Putamen (tissue), 1 donor: ENCODE measurements around the gene VPS13A.
A peak's percentile ranks its signal among the peaks of the same experiment; 100 is the strongest.
"Not testable (repeated sequence)": the region's sequence is repeated elsewhere in the genome, so short reads cannot be mapped to it uniquely, and the experiment has no call there.

Experiments used
- DNase-seq: peaks from one replicate; pipeline ENCODE4 v3.0.0-alpha.2; 2016; ENCODE audit warnings: low spot score

The VPS13A gene

GRCh38 chr9:77183581-77183980, 6.2 kb downstream of the VPS13A start:
- no peak for DNase-seq

DNA sequence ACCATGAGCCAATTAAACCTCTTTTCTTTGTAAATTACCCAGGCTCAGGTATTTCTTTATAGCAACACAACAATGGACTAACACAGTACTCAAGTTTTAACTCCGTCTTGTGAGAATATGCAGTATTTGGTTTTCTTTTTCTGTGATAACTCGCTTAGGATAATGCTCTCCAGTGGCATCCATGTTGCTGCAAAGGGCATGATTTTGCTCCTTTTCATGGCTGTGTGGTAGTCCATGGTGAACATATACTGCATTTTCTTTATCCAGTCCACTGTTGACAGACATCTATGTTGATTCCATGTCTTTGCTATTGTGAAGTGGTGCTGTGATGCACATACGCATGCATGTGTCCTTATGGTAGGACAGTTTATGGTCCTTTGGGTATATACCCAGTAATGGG, 10.9 kb downstream of the VPS13A start:
- no peak for DNase-seq

DNA sequence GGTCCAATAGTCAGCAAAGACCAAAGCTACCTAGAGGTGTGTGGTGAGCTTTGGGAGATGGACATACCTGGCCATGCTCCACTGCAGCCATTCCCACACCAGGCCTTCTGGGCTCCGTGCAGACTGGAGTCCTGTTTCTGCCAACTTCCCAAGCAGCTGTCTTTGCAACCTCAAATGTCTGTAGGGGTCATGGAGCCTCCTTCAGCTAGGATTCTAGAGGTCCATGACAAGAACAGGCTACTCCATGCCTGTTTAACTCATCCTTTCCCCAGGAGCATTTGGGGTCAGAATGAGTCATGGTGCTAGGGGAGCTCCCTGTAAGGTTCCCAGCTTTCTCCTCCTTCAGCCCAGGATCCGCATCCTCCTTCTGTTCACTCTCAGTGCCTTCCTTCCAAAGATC, 17.1 kb downstream of the VPS13A start:
- no peak for DNase-seq

GRCh38 chr9:77210116-77210515, 32.8 kb downstream of the VPS13A start:
- no peak for DNase-seq

- DNase-seq = no peak
Observed at GRCh38 chr9:77211561-77211960, 34.2 kb downstream of the VPS13A start.

- DNase-seq = no peak
Observed at GRCh38 chr9:77212801-77213200, 35.5 kb downstream of the VPS13A start.

DNA sequence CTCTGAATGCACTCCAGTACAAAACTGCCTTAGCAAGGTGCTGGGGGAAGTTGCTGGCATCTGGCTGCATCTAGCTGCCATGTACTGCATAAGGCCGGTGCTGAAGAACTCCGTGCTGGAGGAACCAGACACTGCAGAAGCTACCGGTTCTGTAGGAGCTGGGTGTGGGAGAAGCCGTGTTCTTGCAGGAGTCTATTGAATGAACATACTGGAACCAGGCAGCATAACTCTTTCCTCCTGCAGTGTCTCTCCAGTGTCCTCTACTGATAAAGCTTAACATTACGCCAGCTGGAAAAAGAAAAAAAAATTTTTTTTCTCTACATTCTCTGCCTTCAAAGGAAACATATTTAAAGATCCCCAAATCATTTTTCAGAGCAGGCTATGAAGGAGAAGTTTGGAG, 38.5 kb downstream of the VPS13A start:
- DNase-seq = peak; percentile 37

DNA sequence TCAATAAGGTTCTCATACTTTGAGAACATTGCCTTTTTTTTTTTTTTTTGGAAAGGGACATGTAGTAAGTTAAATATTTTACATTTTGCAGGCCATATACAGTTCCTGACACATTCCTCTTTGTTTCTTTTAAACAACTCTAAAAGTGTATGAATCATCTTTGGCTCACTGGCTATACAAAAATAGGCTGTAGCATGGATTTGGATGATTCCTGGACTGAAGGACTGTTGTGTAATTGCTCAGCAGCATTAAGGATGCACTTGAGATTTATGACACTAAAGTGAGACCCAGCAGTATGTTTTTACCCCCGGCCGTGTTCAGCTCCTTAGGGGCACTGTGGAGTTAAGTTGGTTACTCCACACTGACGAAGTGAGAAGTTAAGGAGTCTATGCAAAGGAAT, 41.3 kb downstream of the VPS13A start:
- DNase-seq = no peak

- DNase-seq = no peak
Observed at GRCh38 chr9:77221431-77221830, 44.1 kb downstream of the VPS13A start.

DNA sequence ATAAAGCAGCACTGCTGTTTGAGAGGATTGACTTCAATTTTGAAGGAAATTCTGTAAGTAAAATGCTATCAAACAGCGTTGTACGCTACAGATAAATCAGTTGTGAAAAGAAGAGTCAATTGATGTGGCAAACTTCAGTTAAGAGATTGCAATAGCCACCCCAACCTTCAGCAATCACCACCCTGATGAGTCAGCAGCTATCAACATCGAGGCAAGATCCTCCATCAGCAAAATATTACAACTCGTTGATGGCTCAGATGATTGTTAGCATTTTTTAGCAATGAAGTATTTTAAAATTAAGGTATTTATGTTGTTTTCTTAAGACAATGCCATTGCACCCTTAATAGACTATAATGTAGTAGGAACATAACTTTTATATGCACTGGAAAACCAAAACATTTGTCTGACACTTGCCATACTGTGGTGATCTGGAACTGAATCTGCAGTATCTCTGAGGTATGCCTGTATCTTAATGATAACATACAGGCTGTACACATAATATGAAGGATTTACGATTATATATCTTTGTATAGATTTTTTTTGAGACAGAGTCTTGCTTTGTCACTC, 47.5 kb downstream of the VPS13A start:
- DNase-seq = no peak

DNA sequence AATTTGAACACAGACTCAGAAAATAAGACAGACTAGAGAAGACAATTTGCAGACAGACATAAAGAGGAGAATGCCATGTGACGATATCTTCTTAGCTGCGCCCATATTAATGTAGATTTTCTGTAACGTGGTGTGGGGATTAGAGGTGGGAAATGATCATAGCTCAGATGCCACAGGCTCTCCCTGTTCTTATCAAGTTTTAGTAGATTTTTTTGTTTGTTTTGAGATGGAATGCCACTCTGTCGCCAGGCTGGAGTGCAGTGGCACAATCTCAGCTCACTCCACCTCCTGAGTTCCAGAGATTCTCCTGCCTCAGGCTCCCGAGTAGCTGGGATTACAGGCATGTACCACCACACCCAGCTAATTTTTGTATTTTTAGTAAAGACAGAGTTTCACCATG, 59.4 kb downstream of the VPS13A start:
- DNase-seq = no peak

DNA sequence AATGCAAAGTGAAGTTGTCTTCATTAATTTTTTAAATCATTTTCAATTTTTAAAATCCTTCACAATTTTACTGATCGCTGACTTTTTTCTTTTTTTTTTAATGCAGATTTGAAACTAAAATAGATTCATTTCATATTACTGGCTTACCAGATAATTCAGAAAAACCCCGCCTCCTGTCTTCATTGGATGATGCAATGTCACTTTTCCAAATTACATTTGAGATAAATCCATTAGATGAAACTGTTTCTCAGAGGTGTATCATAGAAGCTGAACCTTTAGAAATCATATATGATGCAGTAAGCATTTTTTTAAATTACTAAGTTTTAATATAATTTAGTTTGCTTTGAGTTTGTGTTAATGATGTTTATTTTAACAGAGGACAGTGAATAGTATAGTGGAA, 60.6 kb downstream of the VPS13A start:
- DNase-seq = no peak

- no peak for DNase-seq
Observed at GRCh38 chr9:77251050-77251449, 73.7 kb downstream of the VPS13A start.

GRCh38 chr9:77257275-77257674, 79.9 kb downstream of the VPS13A start:
- no peak for DNase-seq

DNA sequence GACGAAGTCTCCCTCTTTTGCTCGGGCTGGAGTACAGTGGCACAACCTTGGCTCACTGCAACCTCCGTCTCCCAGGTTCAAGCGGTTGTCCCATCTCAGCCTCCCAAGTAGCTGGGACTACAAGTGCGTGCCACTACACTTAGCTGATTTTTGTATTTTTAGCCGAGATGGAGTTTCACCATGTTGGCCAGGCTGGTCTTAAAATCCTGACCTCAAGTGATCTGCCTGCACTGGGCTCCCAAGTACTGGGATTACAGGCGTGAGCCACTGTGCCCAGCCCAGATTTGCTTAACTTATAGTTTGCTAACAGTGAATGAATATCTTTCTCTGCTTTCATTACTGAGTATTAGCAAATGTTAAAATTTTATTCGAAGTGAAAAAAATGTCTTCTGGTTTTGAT, 84.3 kb downstream of the VPS13A start:
- no peak for DNase-seq

DNA sequence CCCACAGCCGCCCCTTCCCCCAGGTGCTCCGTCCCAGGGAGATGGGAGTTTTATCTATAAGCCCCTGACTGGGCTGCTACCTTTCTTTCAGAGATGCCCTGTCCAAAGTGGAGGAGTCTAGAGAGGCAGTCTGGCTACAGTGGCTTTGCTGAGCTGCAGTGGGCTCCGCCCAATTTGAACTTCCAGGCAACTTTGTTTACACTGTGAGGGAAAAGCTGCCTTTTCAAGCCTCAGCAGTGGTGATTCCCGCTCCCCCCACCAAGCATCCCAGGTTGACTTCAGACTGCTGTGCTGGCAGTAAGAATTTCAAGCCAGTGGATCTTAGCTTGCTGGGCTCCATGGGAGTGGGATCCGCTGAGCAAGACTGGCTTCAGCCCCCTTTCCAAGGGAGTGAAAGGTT, 90.4 kb downstream of the VPS13A start:
- not testable (repeated sequence) for DNase-seq

- DNase-seq = no peak
Observed at GRCh38 chr9:77271023-77271690, 93.8 kb downstream of the VPS13A start.

DNA sequence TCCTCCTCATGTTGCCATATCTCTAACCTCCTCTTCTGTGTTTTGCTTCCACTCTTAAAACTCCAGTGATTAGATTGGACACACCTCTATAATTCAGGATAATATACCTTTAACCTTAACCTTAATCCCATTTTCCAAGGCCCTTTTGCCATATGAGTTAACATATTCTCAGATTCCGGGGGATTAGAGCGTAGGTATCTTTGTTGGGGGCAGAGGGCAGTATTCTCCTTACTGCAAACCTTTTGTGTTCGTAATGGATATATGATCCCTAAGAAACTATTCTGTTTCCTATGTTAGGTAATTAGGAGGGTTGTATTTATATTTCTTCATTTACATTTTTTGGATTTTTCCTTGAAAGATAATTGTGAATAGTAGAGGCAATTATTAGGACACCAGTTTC, 99.5 kb downstream of the VPS13A start:
- no peak for DNase-seq

- no peak for DNase-seq
Observed at GRCh38 chr9:77277719-77278118, 100.4 kb downstream of the VPS13A start.

- DNase-seq = no peak
Observed at GRCh38 chr9:77283991-77284390, 106.7 kb downstream of the VPS13A start.

GRCh38 chr9:77284616-77285015, 107.3 kb downstream of the VPS13A start:
- no peak for DNase-seq

- DNase-seq = no peak
Observed at GRCh38 chr9:77290373-77290772, 113.0 kb downstream of the VPS13A start.

GRCh38 chr9:77291714-77292113, 114.4 kb downstream of the VPS13A start:
- no peak for DNase-seq

- no peak for DNase-seq
Observed at GRCh38 chr9:77293949-77294348, 116.6 kb downstream of the VPS13A start.
